ENCODE measurements around the gene CIB2.

Gene CIB2

GRCh38 chr15:78082106-78082742, 49.0 kb downstream of the CIB2 start:
- TF ChIP-seq REST (IDR thresholded peaks at IDR 0.05; ENCODE audit: insufficient read depth in 1 of 2, low read depth in 2 of 2, low read length in 2 of 2), result no peak

GRCh38 chr15:78080088-78080460, 51.2 kb downstream of the CIB2 start:
- no peak for TF ChIP-seq REST (IDR thresholded peaks at IDR 0.05; ENCODE audit: insufficient read depth in 1 of 2, low read depth in 2 of 2, low read length in 2 of 2)
- TF ChIP-seq SIN3A (IDR thresholded peaks at IDR 0.05; ENCODE audit: borderline replicate concordance, insufficient read depth, low read length), result no peak
- TF ChIP-seq FOXP2 (optimal IDR thresholded peaks at IDR 0.05; ENCODE audit: borderline replicate concordance, extremely low read depth, extremely low read length, insufficient read depth), result no peak
- no peak for TF ChIP-seq POLR2AphosphoS5 (IDR thresholded peaks at IDR 0.05; ENCODE audit: low read depth, low read length)
- TF ChIP-seq TAF1 (IDR thresholded peaks at IDR 0.05; ENCODE audit: borderline replicate concordance, insufficient read depth, low read length), result no peak

- TF ChIP-seq FOXP2 (optimal IDR thresholded peaks at IDR 0.05; ENCODE audit: borderline replicate concordance, extremely low read depth, extremely low read length, insufficient read depth) (no peak), POLR2AphosphoS5 (IDR thresholded peaks at IDR 0.05; ENCODE audit: low read depth, low read length) (no peak), REST (IDR thresholded peaks at IDR 0.05; ENCODE audit: insufficient read depth in 1 of 2, low read depth in 2 of 2, low read length in 2 of 2) (no peak), SIN3A (IDR thresholded peaks at IDR 0.05; ENCODE audit: borderline replicate concordance, insufficient read depth, low read length) (no peak), TAF1 (IDR thresholded peaks at IDR 0.05; ENCODE audit: borderline replicate concordance, insufficient read depth, low read length) (no peak)
Measured at GRCh38 chr15:78079298-78080087, 51.8 kb downstream of the CIB2 start.

- no peak for TF ChIP-seq POLR2AphosphoS5 (IDR thresholded peaks at IDR 0.05; ENCODE audit: low read depth, low read length)
- no peak for TF ChIP-seq SIN3A (IDR thresholded peaks at IDR 0.05; ENCODE audit: borderline replicate concordance, insufficient read depth, low read length)
- no peak for TF ChIP-seq TAF1 (IDR thresholded peaks at IDR 0.05; ENCODE audit: borderline replicate concordance, insufficient read depth, low read length)
- no peak for TF ChIP-seq FOXP2 (optimal IDR thresholded peaks at IDR 0.05; ENCODE audit: borderline replicate concordance, extremely low read depth, extremely low read length, insufficient read depth)
- TF ChIP-seq REST (IDR thresholded peaks at IDR 0.05; ENCODE audit: insufficient read depth in 1 of 2, low read depth in 2 of 2, low read length in 2 of 2), result no peak
Measured at GRCh38 chr15:78077871-78078210, 53.4 kb downstream of the CIB2 start.

Measured in PFSK-1 (cell line).